DND-41 (cell line): ENCODE results near the gene ATP8A2.

Experiments used
- ATAC-seq: fragments of 200-7000 bp; cut with Tn5 transposase; 3 replicates; pipeline ENCODE4 v1.9.1; 2021; ENCODE audit warnings: low read depth; ENCODE audit not compliant: insufficient read depth
- DNase-seq: peaks from one replicate; pipeline ENCODE4 v3.0.0-alpha.2; 2020
- H2AFZ ChIP-seq: 2 replicates; pipeline ENCODE4 v1.6.0; 2012; ENCODE audit warnings: low read depth, low read length
- H3K27ac ChIP-seq: 2 replicates; pipeline ENCODE4 v1.5.1; 2012; ENCODE audit warnings: low read length, inconsistent platforms
- H3K27me3 ChIP-seq: fragments of 200-600 bp; sonication (generic); 2 replicates; pipeline ENCODE4 v1.6.0; 2012; ENCODE audit warnings: low read length, mild to moderate bottlenecking, inconsistent platforms; ENCODE audit not compliant: insufficient read depth, poor library complexity
- H3K36me3 ChIP-seq: 2 replicates; pipeline ENCODE4 v1.5.1; 2012; ENCODE audit warnings: low read length, inconsistent platforms; ENCODE audit not compliant: insufficient read depth
- H3K4me1 ChIP-seq: 2 replicates; pipeline ENCODE4 v1.5.1; 2012; ENCODE audit warnings: mild to moderate bottlenecking, low read length; ENCODE audit not compliant: insufficient read depth
- H3K4me2 ChIP-seq: 2 replicates; pipeline ENCODE4 v1.6.0; 2012; ENCODE audit warnings: mild to moderate bottlenecking, moderate library complexity, low read length, inconsistent platforms; ENCODE audit not compliant: insufficient read depth
- H3K4me3 ChIP-seq, 2 experiments: fragments of 200-600 bp in 1 of 2; shearing (Covaris generic) in 1 of 2; 2 replicates each; pipeline ENCODE4 v1.5.1; 2012 to 2016; ENCODE audit warnings: inconsistent platforms in 2 of 2, low read length in 2 of 2, mild to moderate bottlenecking in 2 of 2, low read depth in 1 of 2, moderate library complexity in 1 of 2
- H3K79me2 ChIP-seq: 2 replicates; pipeline ENCODE4 v1.6.0; 2012; ENCODE audit warnings: low read length, inconsistent platforms; ENCODE audit not compliant: insufficient read depth
- H3K9ac ChIP-seq: 2 replicates; pipeline ENCODE4 v1.6.0; 2012; ENCODE audit warnings: low read depth, mild to moderate bottlenecking, inconsistent platforms, low read length, moderate library complexity
- H3K9me3 ChIP-seq: 2 replicates; pipeline ENCODE4 v1.5.1; 2012; ENCODE audit warnings: low read length, moderate library complexity, mild to moderate bottlenecking, inconsistent platforms; ENCODE audit not compliant: insufficient read depth, severe bottlenecking
- H4K20me1 ChIP-seq: 2 replicates; pipeline ENCODE4 v1.6.0; 2012; ENCODE audit warnings: low read length; ENCODE audit not compliant: insufficient read depth
- EZH2 ChIP-seq: IDR thresholded peaks from 3 replicates; pipeline ENCODE4 v1.6.1; 2012; ENCODE audit warnings: borderline replicate concordance, low read depth, mild to moderate bottlenecking, moderate library complexity, low read length, inconsistent platforms; ENCODE audit not compliant: severe bottlenecking
- TF ChIP-seq, protein P1 (sequence below): IDR thresholded peaks from 2 replicates; pipeline ENCODE4 v1.5.1; 2012; ENCODE audit warnings: borderline replicate concordance, low read length, moderate library complexity, mild to moderate bottlenecking; ENCODE audit not compliant: poor library complexity, severe bottlenecking; ENCODE audit errors: extremely low read depth

The ATP8A2 gene

DNA sequence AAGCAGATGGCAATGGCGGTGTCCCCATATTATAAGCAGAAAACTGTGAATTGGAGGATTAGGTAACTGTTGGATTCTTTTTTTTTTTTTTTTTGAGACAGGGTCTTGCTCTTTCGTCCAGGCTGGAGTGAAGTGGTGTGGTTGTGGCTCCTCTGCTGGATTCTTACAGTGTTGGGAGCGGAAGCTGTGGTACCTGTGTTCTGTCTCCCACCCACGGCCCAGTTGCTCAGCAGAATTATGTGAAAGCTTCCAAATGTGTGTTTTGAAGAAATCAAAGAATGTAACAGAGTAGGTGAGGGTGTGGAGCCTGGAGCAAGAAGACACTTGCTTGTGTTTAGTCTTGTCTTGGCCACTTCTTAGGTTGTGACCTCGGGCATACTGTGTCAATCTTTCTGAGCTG is 384.5 kb downstream of the ATP8A2 start:
- Histone ChIP-seq H3K9ac (no peak overlapping the region), H2AFZ (no peak overlapping the region), H3K27me3 (no peaks in the 10 kb centered on the region), H4K20me1 (no peaks in the 10 kb centered on the region), H3K4me2 (no peak overlapping the region), H3K79me2 (no peaks in the 10 kb centered on the region), H3K9me3 (no peaks in the 10 kb centered on the region), H3K4me3 (no peak overlapping the region), H3K27ac (no peak overlapping the region), H3K36me3 (no peaks in the 10 kb centered on the region), H3K4me1 (peaks cover 18% of the 10 kb centered on the region)
- TF ChIP-seq, protein P1, sequence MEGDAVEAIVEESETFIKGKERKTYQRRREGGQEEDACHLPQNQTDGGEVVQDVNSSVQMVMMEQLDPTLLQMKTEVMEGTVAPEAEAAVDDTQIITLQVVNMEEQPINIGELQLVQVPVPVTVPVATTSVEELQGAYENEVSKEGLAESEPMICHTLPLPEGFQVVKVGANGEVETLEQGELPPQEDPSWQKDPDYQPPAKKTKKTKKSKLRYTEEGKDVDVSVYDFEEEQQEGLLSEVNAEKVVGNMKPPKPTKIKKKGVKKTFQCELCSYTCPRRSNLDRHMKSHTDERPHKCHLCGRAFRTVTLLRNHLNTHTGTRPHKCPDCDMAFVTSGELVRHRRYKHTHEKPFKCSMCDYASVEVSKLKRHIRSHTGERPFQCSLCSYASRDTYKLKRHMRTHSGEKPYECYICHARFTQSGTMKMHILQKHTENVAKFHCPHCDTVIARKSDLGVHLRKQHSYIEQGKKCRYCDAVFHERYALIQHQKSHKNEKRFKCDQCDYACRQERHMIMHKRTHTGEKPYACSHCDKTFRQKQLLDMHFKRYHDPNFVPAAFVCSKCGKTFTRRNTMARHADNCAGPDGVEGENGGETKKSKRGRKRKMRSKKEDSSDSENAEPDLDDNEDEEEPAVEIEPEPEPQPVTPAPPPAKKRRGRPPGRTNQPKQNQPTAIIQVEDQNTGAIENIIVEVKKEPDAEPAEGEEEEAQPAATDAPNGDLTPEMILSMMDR: no peak
- no peak for TF ChIP-seq EZH2
- ATAC-seq (no peak), DNase-seq (no peak)

DNA sequence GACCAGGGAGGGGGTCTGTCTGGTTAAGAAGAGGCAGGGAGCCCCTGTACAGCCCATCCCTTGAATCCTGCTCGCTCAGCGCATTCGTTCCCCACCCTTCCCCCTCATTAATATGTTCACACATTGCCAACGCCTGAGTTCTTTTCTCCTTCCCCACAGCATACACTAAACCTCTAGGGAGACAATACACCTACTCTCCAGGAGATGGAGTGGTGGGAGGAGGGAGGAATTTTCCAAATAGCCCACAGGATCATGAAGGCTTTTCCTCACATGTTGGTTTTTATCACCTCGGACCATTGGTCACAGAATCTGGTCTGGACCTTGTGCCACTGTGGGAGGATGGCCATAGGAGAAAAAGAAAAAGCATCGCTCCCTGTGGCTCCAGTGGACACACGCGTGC is 385.1 kb downstream of the ATP8A2 start:
- Histone ChIP-seq H3K4me2 (no peak overlapping the region), H3K36me3 (no peaks in the 10 kb centered on the region), H3K4me1 (peaks cover 18% of the 10 kb centered on the region), H3K9me3 (no peaks in the 10 kb centered on the region), H2AFZ (no peak overlapping the region), H3K27me3 (no peaks in the 10 kb centered on the region), H3K79me2 (no peaks in the 10 kb centered on the region), H3K27ac (no peak overlapping the region), H3K9ac (no peak overlapping the region), H3K4me3 (no peak overlapping the region), H4K20me1 (no peaks in the 10 kb centered on the region)
- ATAC-seq (no peak), DNase-seq (no peak)
- TF ChIP-seq, protein P1: no peak
- TF ChIP-seq EZH2: no peak

DNA sequence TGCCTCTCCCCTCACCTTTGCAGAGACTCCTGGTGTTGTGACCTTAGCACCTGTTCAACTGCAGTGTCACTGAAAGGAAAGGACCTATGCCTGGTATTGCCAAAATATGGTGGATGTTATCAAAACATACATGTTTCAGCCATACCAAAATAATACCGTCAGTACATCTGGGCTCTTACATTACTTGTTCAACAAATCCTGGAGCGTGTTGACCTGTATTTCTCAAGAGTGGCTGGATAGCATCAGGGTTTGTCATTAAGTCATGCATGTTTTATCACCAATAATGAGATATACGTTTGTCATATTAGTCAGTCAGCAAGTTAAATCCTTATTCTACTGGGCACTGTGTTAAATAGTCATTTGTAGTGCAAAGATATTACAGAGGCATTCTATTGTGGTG is 389.3 kb downstream of the ATP8A2 start:
- no peak overlapping the region for H3K4me2 ChIP-seq
- no peaks in the 10 kb centered on the region for H3K9me3 ChIP-seq
- no peak overlapping the region for H3K9ac ChIP-seq
- H3K4me1 ChIP-seq: peaks cover 16% of the 10 kb centered on the region
- no peaks in the 10 kb centered on the region for H3K27me3 ChIP-seq
- H2AFZ ChIP-seq: no peak overlapping the region
- H3K36me3 ChIP-seq: no peaks in the 10 kb centered on the region
- no peak for ATAC-seq
- H3K4me3 ChIP-seq: no peak overlapping the region
- no peak overlapping the region for H3K27ac ChIP-seq
- no peaks in the 10 kb centered on the region for H4K20me1 ChIP-seq
- TF ChIP-seq, protein P1: no peak
- no peak for TF ChIP-seq EZH2
- no peaks in the 10 kb centered on the region for H3K79me2 ChIP-seq
- DNase-seq: no peak

DNA sequence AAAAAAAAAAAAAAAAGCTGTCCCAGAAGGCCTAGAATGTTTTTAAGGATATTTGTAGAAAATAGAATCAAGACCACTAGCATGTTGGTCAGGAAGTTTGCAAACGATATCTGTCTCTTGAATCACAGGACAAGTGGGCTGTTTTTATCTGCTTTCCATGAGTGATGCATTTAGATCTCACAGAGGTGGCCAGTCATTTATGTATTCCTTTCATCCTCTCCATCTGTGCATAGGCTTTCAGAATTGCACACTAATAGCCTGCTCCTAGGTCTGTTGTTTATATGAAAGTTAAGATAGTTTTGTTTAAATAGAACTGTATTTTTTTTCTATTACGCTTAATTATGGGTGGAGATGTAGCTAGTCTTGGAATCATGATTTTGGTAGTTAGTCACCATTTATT is 390.5 kb downstream of the ATP8A2 start:
- no peak for DNase-seq
- Histone ChIP-seq H3K27me3 (no peaks in the 10 kb centered on the region), H3K4me3 (no peak overlapping the region), H4K20me1 (no peaks in the 10 kb centered on the region), H3K4me2 (no peak overlapping the region), H3K4me1 (peaks cover 16% of the 10 kb centered on the region), H2AFZ (no peak overlapping the region), H3K27ac (no peak overlapping the region), H3K9ac (no peak overlapping the region), H3K9me3 (no peaks in the 10 kb centered on the region), H3K79me2 (no peaks in the 10 kb centered on the region), H3K36me3 (no peaks in the 10 kb centered on the region)
- TF ChIP-seq EZH2: no peak
- TF ChIP-seq, protein P1: no peak
- ATAC-seq: 0 out of 3 replicates have a peak, but pooled peaks have one; percentile 44
